ENCODE results near the gene PRELID2.
"Not testable (repeated sequence)": the region's sequence is repeated elsewhere in the genome, so short reads cannot be mapped to it uniquely, and the experiment has no call there.

Gene PRELID2

GRCh38 chr5:145854651-145855258 is 19.6 kb upstream of the PRELID2 start:
- in situ Hi-C loops (cut with HindIII; ENCODE audit: low pct_unique_long_range_greater_than_20kb, low sequenced_read_pairs): no loop called here
- no peak for TF ChIP-seq JUND (IDR thresholded peaks at IDR 0.05; ENCODE audit: low read depth)
- peak in 1 of 2 experiments; percentile 59 for DNase-seq (ENCODE audit: low read depth in 1 of 2, low spot score in 1 of 2)

- in situ Hi-C loops (cut with HindIII; ENCODE audit: low pct_unique_long_range_greater_than_20kb, low sequenced_read_pairs): no loop called here
- no peak for TF ChIP-seq JUND (IDR thresholded peaks at IDR 0.05; ENCODE audit: low read depth)
- DNase-seq (ENCODE audit: low read depth in 1 of 2, low spot score in 1 of 2): no peak
These were observed 18.7 kb upstream of the PRELID2 start for GRCh38 chr5:145853781-145854376.

- no peak for TF ChIP-seq JUND (IDR thresholded peaks at IDR 0.05; ENCODE audit: low read depth)
- DNase-seq (ENCODE audit: low read depth in 1 of 2, low spot score in 1 of 2): no peak
- in situ Hi-C loops (cut with HindIII; ENCODE audit: low pct_unique_long_range_greater_than_20kb, low sequenced_read_pairs): no loop called here
These were observed 17.8 kb upstream of the PRELID2 start for GRCh38 chr5:145852990-145853389.

GRCh38 chr5:145848854-145849253 is 13.7 kb upstream of the PRELID2 start:
- in situ Hi-C loops (cut with HindIII; ENCODE audit: low pct_unique_long_range_greater_than_20kb, low sequenced_read_pairs): no loop called here
- TF ChIP-seq JUND (IDR thresholded peaks at IDR 0.05; ENCODE audit: low read depth): no peak
- DNase-seq (ENCODE audit: low read depth in 1 of 2, low spot score in 1 of 2): no peak

GRCh38 chr5:145847499-145848497 is 12.7 kb upstream of the PRELID2 start:
- in situ Hi-C loops (cut with HindIII; ENCODE audit: low pct_unique_long_range_greater_than_20kb, low sequenced_read_pairs): no loop called here
- no peak for DNase-seq (ENCODE audit: low read depth in 1 of 2, low spot score in 1 of 2)
- no peak for TF ChIP-seq JUND (IDR thresholded peaks at IDR 0.05; ENCODE audit: low read depth)

GRCh38 chr5:145846081-145846480 is 10.9 kb upstream of the PRELID2 start:
- in situ Hi-C loops (cut with HindIII; ENCODE audit: low pct_unique_long_range_greater_than_20kb, low sequenced_read_pairs): no loop called here
- no peak for DNase-seq (ENCODE audit: low read depth in 1 of 2, low spot score in 1 of 2)
- no peak for TF ChIP-seq JUND (IDR thresholded peaks at IDR 0.05; ENCODE audit: low read depth)

GRCh38 chr5:145841299-145841698 is 6.2 kb upstream of the PRELID2 start:
- DNase-seq (ENCODE audit: low read depth in 1 of 2, low spot score in 1 of 2): no peak
- TF ChIP-seq JUND (IDR thresholded peaks at IDR 0.05; ENCODE audit: low read depth): no peak

GRCh38 chr5:145840458-145841132 is 5.5 kb upstream of the PRELID2 start:
- in situ Hi-C loops (cut with HindIII; ENCODE audit: low pct_unique_long_range_greater_than_20kb, low sequenced_read_pairs): no loop called here
- DNase-seq (ENCODE audit: low read depth in 1 of 2, low spot score in 1 of 2): no peak
- no peak for TF ChIP-seq JUND (IDR thresholded peaks at IDR 0.05; ENCODE audit: low read depth)

More at GRCh38 chr5:145841299-145841698, 6.2 kb upstream of the PRELID2 start:
- in situ Hi-C loops (cut with HindIII; ENCODE audit: low pct_unique_long_range_greater_than_20kb, low sequenced_read_pairs): no loop called here

- TF ChIP-seq JUND (IDR thresholded peaks at IDR 0.05; ENCODE audit: low read depth): no peak
- in situ Hi-C loops (cut with HindIII; ENCODE audit: low pct_unique_long_range_greater_than_20kb, low sequenced_read_pairs): no loop called here
- no peak for DNase-seq (ENCODE audit: low read depth in 1 of 2, low spot score in 1 of 2)
These were observed 3.1 kb upstream of the PRELID2 start for GRCh38 chr5:145838276-145838675.

- DNase-seq (ENCODE audit: low read depth in 1 of 2, low spot score in 1 of 2); in situ Hi-C loops (cut with HindIII; ENCODE audit: low pct_unique_long_range_greater_than_20kb, low sequenced_read_pairs): not testable (repeated sequence)
These were observed 1.1 kb upstream of the PRELID2 start for GRCh38 chr5:145836241-145836640.

- in situ Hi-C loops (cut with HindIII; ENCODE audit: low pct_unique_long_range_greater_than_20kb, low sequenced_read_pairs): no loop called here
- TF ChIP-seq JUND (IDR thresholded peaks at IDR 0.05; ENCODE audit: low read depth): no peak
- no peak for DNase-seq (ENCODE audit: low read depth in 1 of 2, low spot score in 1 of 2)
These were observed 702 bp upstream of the PRELID2 start for GRCh38 chr5:145835848-145836239.

- no peak for DNase-seq (ENCODE audit: low read depth in 1 of 2, low spot score in 1 of 2)
- no peak for TF ChIP-seq JUND (IDR thresholded peaks at IDR 0.05; ENCODE audit: low read depth)
- in situ Hi-C loops (cut with HindIII; ENCODE audit: low pct_unique_long_range_greater_than_20kb, low sequenced_read_pairs): no loop called here
These were observed 607 bp downstream of the PRELID2 start for GRCh38 chr5:145834554-145834916.

All from T47D (cell line).